H1 (cell line): ENCODE data around the gene SIM2. TPM values are rescaled to one million over a fixed set of nuclear protein-coding genes. Genes with fewer than 3 reads are reported as not detected.

Experiments
- EGR1 ChIP-seq: IDR thresholded peaks from 2 replicates; pipeline ENCODE4 v1.6.1; 2011; ENCODE audit warnings: low read depth, low read length, borderline replicate concordance
- EZH2 ChIP-seq: fragments of 200-600 bp; sonication (generic); IDR thresholded peaks from 2 replicates; pipeline ENCODE4 v1.7.1; 2012; ENCODE audit warnings: low read depth, mild to moderate bottlenecking, moderate library complexity, low read length, inconsistent platforms; ENCODE audit not compliant: severe bottlenecking
- JUN ChIP-seq: IDR thresholded peaks from 2 replicates; pipeline ENCODE4 v1.6.1; 2011; ENCODE audit warnings: low read depth, mild to moderate bottlenecking, improper control_type of control experiment, low read length
- polyA plus RNA-seq, 7 experiments: library from polyadenylated mRNA; depleted of rRNA in 3 of 7; stranded (reverse) in 5 of 7; unstranded in 2 of 7; fragments of >200 nt in 5 of 7; fragments of 200-250 nt in 2 of 7; gene quantifications; 1 replicate in 5 of 7; 2 replicates in 1 of 7; 4 replicates in 1 of 7; pipeline versions ENCODE4 v1.2.1 to v1.2.3, GENCODE V29; 2011 to 2013; ENCODE audit warnings: missing spikeins in 2 of 7, mixed read lengths in 2 of 7
- total RNA-seq: library from RNA; stranded (reverse); fragmentation: NEBNext Ultra II Directional; extraction: Animal tissue kit (Norgen Biotek cat#: 25700); gene quantifications from 2 replicates; pipeline ENCODE4 v1.2.1, GENCODE V29; 2021
- TF ChIP-seq, protein P1 (sequence below): IDR thresholded peaks from 2 replicates; pipeline ENCODE4 v1.6.1; 2012; ENCODE audit warnings: inconsistent platforms

The SIM2 gene
- total and polyA plus RNA-seq, 2 of the 8 experiments (the other 6 are each of a cell fraction or from before 2014, with no cell fraction given), result 0.05 to 0.26 TPM

GRCh38 chr21:36747041-36747814, 48.3 kb downstream of the SIM2 start (continued):
- TF ChIP-seq JUN (no peak), EZH2 (no peak), EGR1 (peak; percentile 81; the same call in 1 of the 2 replicates)
- TF ChIP-seq, protein P1, sequence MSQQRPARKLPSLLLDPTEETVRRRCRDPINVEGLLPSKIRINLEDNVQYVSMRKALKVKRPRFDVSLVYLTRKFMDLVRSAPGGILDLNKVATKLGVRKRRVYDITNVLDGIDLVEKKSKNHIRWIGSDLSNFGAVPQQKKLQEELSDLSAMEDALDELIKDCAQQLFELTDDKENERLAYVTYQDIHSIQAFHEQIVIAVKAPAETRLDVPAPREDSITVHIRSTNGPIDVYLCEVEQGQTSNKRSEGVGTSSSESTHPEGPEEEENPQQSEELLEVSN, result no peak
